ENCODE results near the gene CYP2A6.
"Not testable (repeated sequence)": the region's sequence is repeated elsewhere in the genome, so short reads cannot be mapped to it uniquely, and the experiment has no call there.

CYP2A6 gene

GRCh38 chr19:40836754-40837429, 13.4 kb downstream of the CYP2A6 start:
- TF ChIP-seq CTCF (IDR thresholded peaks at IDR 0.05; ENCODE audit: insufficient read depth, low read depth, low read length, missing control alignments): no peak
- no peak for DNase-seq (ENCODE audit: low read depth)
- H3K4me3 ChIP-seq (ENCODE audit: low read depth, low read length): no peak overlapping the region

- not testable (repeated sequence) for H3K4me3 ChIP-seq (ENCODE audit: low read depth, low read length); DNase-seq (ENCODE audit: low read depth)
These were observed 16.3 kb downstream of the CYP2A6 start for GRCh38 chr19:40833728-40834533.

- DNase-seq (ENCODE audit: low read depth); H3K4me3 ChIP-seq (ENCODE audit: low read depth, low read length): not testable (repeated sequence)
These were observed 17.8 kb downstream of the CYP2A6 start for GRCh38 chr19:40832431-40832790.

- DNase-seq (ENCODE audit: low read depth): no peak
- TF ChIP-seq CTCF (IDR thresholded peaks at IDR 0.05; ENCODE audit: insufficient read depth, low read depth, low read length, missing control alignments): no peak
- no peak overlapping the region for H3K4me3 ChIP-seq (ENCODE audit: low read depth, low read length)
These were observed 18.5 kb downstream of the CYP2A6 start for GRCh38 chr19:40831502-40832430.

- DNase-seq (ENCODE audit: low read depth); H3K4me3 ChIP-seq (ENCODE audit: low read depth, low read length): not testable (repeated sequence)
These were observed 19.5 kb downstream of the CYP2A6 start for GRCh38 chr19:40830741-40831140.

GRCh38 chr19:40829205-40829604, 21.0 kb downstream of the CYP2A6 start:
- no peak overlapping the region for H3K4me3 ChIP-seq (ENCODE audit: low read depth, low read length)
- no peak for TF ChIP-seq CTCF (IDR thresholded peaks at IDR 0.05; ENCODE audit: insufficient read depth, low read depth, low read length, missing control alignments)
- DNase-seq (ENCODE audit: low read depth): no peak

GRCh38 chr19:40827386-40828247, 22.6 kb downstream of the CYP2A6 start:
- no peak for DNase-seq (ENCODE audit: low read depth)
- TF ChIP-seq CTCF (IDR thresholded peaks at IDR 0.05; ENCODE audit: insufficient read depth, low read depth, low read length, missing control alignments): no peak
- H3K4me3 ChIP-seq (ENCODE audit: low read depth, low read length): no peak overlapping the region

GRCh38 chr19:40826699-40827385, 23.4 kb downstream of the CYP2A6 start:
- not testable (repeated sequence) for DNase-seq (ENCODE audit: low read depth); H3K4me3 ChIP-seq (ENCODE audit: low read depth, low read length)

- not testable (repeated sequence) for H3K4me3 ChIP-seq (ENCODE audit: low read depth, low read length); DNase-seq (ENCODE audit: low read depth)
These were observed 23.9 kb downstream of the CYP2A6 start for GRCh38 chr19:40826312-40826698.

GRCh38 chr19:40825460-40826095, 24.7 kb downstream of the CYP2A6 start:
- DNase-seq (ENCODE audit: low read depth); H3K4me3 ChIP-seq (ENCODE audit: low read depth, low read length): not testable (repeated sequence)

- H3K4me3 ChIP-seq (ENCODE audit: low read depth, low read length); DNase-seq (ENCODE audit: low read depth): not testable (repeated sequence)
These were observed 25.3 kb downstream of the CYP2A6 start for GRCh38 chr19:40824916-40825315.
